AG04449 (cell line): ENCODE data around the gene P2RY2.

Experiments used
- CTCF ChIA-PET: fragments of 350-600 bp; formaldehyde crosslinking; extraction: SDS; loops from one replicate; lab custom pipeline; 2021; ENCODE audit warnings: antibody characterized with exemption; lab: Yijun Ruan, JAX
- POLR2A ChIA-PET: fragments of 400-600, 350-600 bp; formaldehyde crosslinking; extraction: SDS; loops from one replicate; lab custom pipeline; 2020; ENCODE audit warnings: antibody characterized with exemption, inconsistent platforms; lab: Yijun Ruan, JAX
- DNase-seq: peaks from one replicate; pipeline ENCODE4 v3.0.0-alpha.2; 2010; ENCODE audit warnings: low read depth, low spot score
- H3K4me3 ChIP-seq: 2 replicates; pipeline ENCODE4 v1.5.1; 2011; ENCODE audit warnings: low read depth, mild to moderate bottlenecking, control low read depth, low read length
- TF ChIP-seq, protein P1 (sequence below): IDR thresholded peaks from one replicate; pipeline ENCODE4 v1.5.1; 2011; ENCODE audit warnings: mild to moderate bottlenecking, moderate library complexity, low read length, control low read depth, inconsistent platforms; ENCODE audit not compliant: insufficient read depth; ENCODE audit errors: missing control alignments

The P2RY2 gene

DNA sequence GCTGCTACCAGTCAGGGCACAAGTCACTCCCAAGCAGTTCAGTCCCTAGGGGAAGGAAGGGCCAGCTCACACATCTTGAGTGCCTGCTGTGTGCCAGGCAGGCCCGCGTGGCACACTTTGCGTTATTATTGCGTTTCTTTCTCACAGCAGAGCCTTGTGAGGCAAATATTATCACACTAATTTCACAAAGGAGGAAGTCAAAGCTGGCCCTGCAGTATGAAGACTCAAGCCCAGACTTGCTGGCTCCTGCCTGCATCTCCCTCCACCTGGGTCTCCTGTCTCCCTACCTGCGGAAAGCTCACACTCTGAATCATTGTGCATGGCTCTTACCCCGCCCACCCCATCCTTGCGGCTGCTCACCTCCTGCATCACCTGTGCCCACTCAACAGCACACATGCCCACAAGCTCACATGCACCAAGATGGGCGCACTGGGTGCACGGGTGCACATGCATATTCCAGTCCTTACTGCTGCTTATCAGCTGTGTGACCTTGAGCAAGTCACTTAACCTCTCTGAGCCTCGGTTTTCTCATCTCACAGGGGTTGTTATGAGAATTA is 31.7 kb upstream of the P2RY2 start:
- ChIA-PET CTCF (interaction anchor here (0.7 to 12.1 kb wide), 29 partner anchors 8 to 460 kb away, joined by 3 to 210 read pairs (median 5); partner anchors contain the start of gene ATG16L2), POLR2A (interaction anchor here (1.0 to 1.4 kb wide), 4 partner anchors 9 to 121 kb away, joined by 3 to 7 read pairs (median 4); no protein-coding TSS in a partner anchor)
- no peak for DNase-seq
- H3K4me3 ChIP-seq = no peak overlapping the region
- TF ChIP-seq, protein P1, sequence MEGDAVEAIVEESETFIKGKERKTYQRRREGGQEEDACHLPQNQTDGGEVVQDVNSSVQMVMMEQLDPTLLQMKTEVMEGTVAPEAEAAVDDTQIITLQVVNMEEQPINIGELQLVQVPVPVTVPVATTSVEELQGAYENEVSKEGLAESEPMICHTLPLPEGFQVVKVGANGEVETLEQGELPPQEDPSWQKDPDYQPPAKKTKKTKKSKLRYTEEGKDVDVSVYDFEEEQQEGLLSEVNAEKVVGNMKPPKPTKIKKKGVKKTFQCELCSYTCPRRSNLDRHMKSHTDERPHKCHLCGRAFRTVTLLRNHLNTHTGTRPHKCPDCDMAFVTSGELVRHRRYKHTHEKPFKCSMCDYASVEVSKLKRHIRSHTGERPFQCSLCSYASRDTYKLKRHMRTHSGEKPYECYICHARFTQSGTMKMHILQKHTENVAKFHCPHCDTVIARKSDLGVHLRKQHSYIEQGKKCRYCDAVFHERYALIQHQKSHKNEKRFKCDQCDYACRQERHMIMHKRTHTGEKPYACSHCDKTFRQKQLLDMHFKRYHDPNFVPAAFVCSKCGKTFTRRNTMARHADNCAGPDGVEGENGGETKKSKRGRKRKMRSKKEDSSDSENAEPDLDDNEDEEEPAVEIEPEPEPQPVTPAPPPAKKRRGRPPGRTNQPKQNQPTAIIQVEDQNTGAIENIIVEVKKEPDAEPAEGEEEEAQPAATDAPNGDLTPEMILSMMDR = no peak

DNA sequence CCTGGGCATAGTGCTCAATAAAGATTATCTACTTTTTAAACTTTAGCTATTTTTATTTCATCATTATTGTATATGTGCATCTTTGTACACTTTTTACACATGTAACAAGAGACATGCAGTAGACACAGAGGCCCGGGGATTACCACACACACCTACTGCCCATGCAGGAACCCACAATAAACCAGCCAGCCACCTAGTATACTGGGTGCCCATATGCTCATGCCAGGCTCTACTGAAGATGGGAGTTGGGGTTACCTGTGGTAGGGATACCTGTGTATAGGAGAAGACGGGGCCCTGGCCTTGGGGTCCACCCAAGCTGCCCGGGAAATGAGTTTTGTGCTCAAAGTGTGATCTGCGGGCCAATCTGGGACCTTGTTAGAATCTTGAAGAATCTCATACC is 31.2 kb upstream of the P2RY2 start:
- no peak overlapping the region for H3K4me3 ChIP-seq
- ChIA-PET POLR2A (interaction anchor here (1.4 kb wide), 1 partner anchor 30 kb away, joined by 4 read pairs; no protein-coding TSS in a partner anchor), CTCF (interaction anchor here (0.7 to 12.1 kb wide), 21 partner anchors 9 to 461 kb away, joined by 3 to 210 read pairs (median 6); partner anchors contain the start of gene ATG16L2)
- no peak for DNase-seq
- TF ChIP-seq, protein P1 = no peak

DNA sequence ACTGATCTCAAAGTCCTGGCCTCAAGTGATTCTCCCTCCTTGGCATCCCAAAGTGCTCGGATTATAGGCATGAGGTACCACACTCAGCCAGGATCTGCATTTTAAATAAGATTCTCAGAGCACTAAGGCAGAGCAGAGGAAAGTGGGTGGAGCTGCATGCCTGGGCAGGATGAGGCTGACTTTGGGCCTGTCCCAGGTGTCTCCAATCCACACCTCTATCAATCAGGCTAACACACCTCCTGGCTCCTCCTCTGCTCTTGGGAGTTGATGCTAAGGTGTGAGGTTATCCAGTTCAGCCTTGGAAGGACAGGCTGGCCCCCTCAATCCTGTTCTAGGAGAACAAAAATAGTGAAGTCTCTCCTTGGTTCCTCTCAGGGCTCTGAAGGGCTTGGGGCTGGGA is 30.2 kb upstream of the P2RY2 start:
- CTCF ChIA-PET = interaction anchor here (2.7 to 12.1 kb wide), 4 partner anchors 10 to 357 kb away, joined by 23 to 210 read pairs (median 114); no protein-coding TSS in a partner anchor
- DNase-seq = no peak
- POLR2A ChIA-PET = no interaction called here
- H3K4me3 ChIP-seq = no peak overlapping the region
- TF ChIP-seq, protein P1 = no peak

DNA sequence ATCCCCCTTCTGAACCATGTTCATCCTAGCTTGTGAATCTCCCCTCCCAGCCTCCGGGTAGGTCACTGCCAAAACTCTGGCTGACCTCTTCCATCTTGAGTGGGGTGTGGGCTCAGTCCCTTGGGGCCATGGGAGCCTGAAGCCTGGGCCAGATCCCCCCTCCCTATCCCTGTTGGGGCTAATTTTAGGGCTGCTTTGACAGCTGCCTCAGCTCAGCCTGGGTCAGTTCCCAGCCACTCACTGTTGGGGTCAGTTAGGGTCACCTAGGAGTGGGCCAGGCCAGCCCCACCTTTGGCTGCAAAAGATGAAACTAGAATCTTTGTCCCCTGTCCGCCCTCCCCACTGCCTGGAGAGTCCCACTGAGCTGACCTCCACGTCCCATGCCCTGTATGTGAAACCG is 29.8 kb upstream of the P2RY2 start:
- CTCF ChIA-PET = interaction anchor here (1.8 to 12.1 kb wide), 5 partner anchors 11 to 357 kb away, joined by 5 to 210 read pairs (median 50); no protein-coding TSS in a partner anchor

DNA sequence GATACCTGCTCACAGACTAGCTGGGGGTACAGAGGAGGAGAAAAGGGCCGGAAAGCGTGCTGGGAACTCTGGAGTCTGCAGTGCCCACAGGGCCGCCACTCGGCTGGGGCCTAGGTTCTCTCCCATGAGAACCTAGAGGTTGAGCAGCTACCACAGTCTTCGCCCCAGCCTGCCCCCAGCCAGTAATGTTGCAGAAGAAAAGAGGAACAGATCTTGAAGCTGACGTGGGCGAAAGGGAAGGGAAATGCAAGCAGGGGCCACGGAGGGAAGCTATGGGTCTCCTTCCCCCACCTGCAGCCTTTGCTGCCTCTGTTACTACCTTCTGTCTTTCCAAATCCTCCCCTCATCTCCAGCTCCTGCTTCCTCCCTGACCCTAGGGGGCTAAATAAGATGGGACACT is 28.8 kb upstream of the P2RY2 start:
- CTCF ChIA-PET = interaction anchor here (0.9 to 12.1 kb wide), 6 partner anchors 8 to 100 kb away, joined by 3 to 210 read pairs (median 4); no protein-coding TSS in a partner anchor
- POLR2A ChIA-PET = no interaction called here
- TF ChIP-seq, protein P1 = no peak
- DNase-seq = no peak
- no peak overlapping the region for H3K4me3 ChIP-seq

More for the DNA sequence above, 29.8 kb upstream of the P2RY2 start:
- no peak overlapping the region for H3K4me3 ChIP-seq
- TF ChIP-seq, protein P1 = no peak
- no peak for DNase-seq
- POLR2A ChIA-PET = no interaction called here
